ENCODE data around the gene ATP6V0A1.

- no peak for TF ChIP-seq CTCF (conservative IDR thresholded peaks at IDR 0.05 in 1 of 2, IDR thresholded peaks at IDR 0.05 in 1 of 2; ENCODE audit: extremely low read depth in 1 of 2, insufficient read depth in 1 of 2, low read depth in 1 of 2, low read length in 2 of 2)
- no peak for TF ChIP-seq EZH2 (IDR thresholded peaks at IDR 0.05; ENCODE audit: borderline replicate concordance, low read length)
Observed at GRCh38 chr17:42514279-42514678, 55.6 kb downstream of the ATP6V0A1 start.
